Right lobe of liver (tissue), 4 donors: ENCODE data around the gene CTNNBIP1.

Source experiments
- CTCF ChIP-seq, 4 donors: fragments of 200-600 bp in 3 of 4; fragments of 450-650 bp in 1 of 4; IDR thresholded peaks; one replicate each; pipeline versions ENCODE4 v1.5.1 to v1.8.0; 2016 to 2022; ENCODE audit warnings: antibody characterized with exemption in 4 of 4, mild to moderate bottlenecking in 2 of 4
- POLR2A ChIP-seq: fragments of 450-650 bp; IDR thresholded peaks from one replicate; pipeline ENCODE4 v1.6.1; 2017; ENCODE audit warnings: antibody characterized with exemption, mild to moderate bottlenecking
- donor health status: DM: no; HTN: no; CAD: no.
- donor health status: DM: no; HTN: no; CAD: no.
- donor health status: DM: no; HTN: yes; CAD: no.

GRCh38 chr1:9853249-9853595 is 56.8 kb downstream of the CTNNBIP1 start:
- TF ChIP-seq POLR2A, result no peak
- TF ChIP-seq CTCF (IDR thresholded peaks at IDR 0.05), result no peak
